ENCODE results near the gene IL1RAP.

GRCh38 chr3:190534986-190535385, 21.1 kb downstream of the IL1RAP start:
- no peak for TF ChIP-seq CTCF (IDR thresholded peaks at IDR 0.05)
- TF ChIP-seq POLR2A (IDR thresholded peaks at IDR 0.05) = no peak
